ENCODE data around the gene ATP5ME. TPM values are rescaled to one million over a fixed set of nuclear protein-coding genes. Genes with fewer than 3 reads are reported as not detected.
A peak's percentile ranks its signal among the peaks of the same experiment; 100 is the strongest.

The ATP5ME gene
- total and polyA plus RNA-seq, 2 of the 13 experiments (the other 11 are each of a cell fraction or from before 2014, with no cell fraction given): 305 to 753 TPM

- TF ChIP-seq ZNF687 (CRISPR knock-in tag; IDR thresholded peaks at IDR 0.05): 0 out of 2 replicates have a peak, but pooled peaks have one; percentile 9
- no peak for TF ChIP-seq SRSF1 (optimal IDR thresholded peaks at IDR 0.05; ENCODE audit: low read depth, low read length)
- TF ChIP-seq PHB2 (IDR thresholded peaks at IDR 0.05; ENCODE audit: partially characterized antibody): no peak
These were observed 49.1 kb downstream of the ATP5ME start, which contains the start of gene PDE6B (continued) for GRCh38 chr4:624705-625590.

GRCh38 chr4:623914-624566, 50.0 kb downstream of the ATP5ME start:
- DNase-seq (ENCODE audit: low spot score) (no peak), FAIRE-seq (no peak), ATAC-seq (no peak)
- Histone ChIP-seq H3K4me2 (ENCODE audit: low read depth, low read length) (no peak overlapping the region), H3K4me3 (replicated peaks in 1 of 3; ENCODE audit: insufficient read depth in 1 of 3, low read depth in 2 of 3, low read length in 3 of 3) (no peak overlapping the region), H3K27me3 (ENCODE audit: control insufficient read depth in 1 of 2, insufficient read depth in 2 of 2, low read length in 2 of 2) (peaks cover 8 to 77% of the 10 kb centered on the region in 2 experiments; a peak in 4 of 5 replicates), H3K79me2 (ENCODE audit: insufficient read depth, low read length) (no peaks in the 10 kb centered on the region), H3K36me3 (replicated peaks in 1 of 2; ENCODE audit: control insufficient read depth in 1 of 2, insufficient read depth in 2 of 2, low read length in 2 of 2) (no peaks in the 10 kb centered on the region), H3K9ac (ENCODE audit: insufficient read depth, low read depth, low read length) (no peak overlapping the region), H4K20me1 (ENCODE audit: insufficient read depth, low read length) (no peaks in the 10 kb centered on the region), H3K9me3 (ENCODE audit: low read length) (no peaks in the 10 kb centered on the region), H3K27ac (ENCODE audit: extremely low read length, insufficient read depth, low read length) (no peak overlapping the region), H2AFZ (ENCODE audit: low read length) (no peak overlapping the region), H3K4me1 (ENCODE audit: insufficient read depth, low read length) (no peaks in the 10 kb centered on the region)
- intact Hi-C loops (cut with micrococcal nuclease; ENCODE audit: unreplicated experiment) (no loop called here), in situ Hi-C loops (cut with HindIII; ENCODE audit: extremely low pct_ligation_motif_present, low pct_unique_long_range_greater_than_20kb) (no loop called here)
- ChIA-PET POLR2A (interaction anchor here (0.7 kb wide), 1 partner anchor 159 kb away, joined by 3 read pairs; no protein-coding TSS in a partner anchor), CTCF (ENCODE audit: low intra/inter-chr PET ratio, low total read pairs) (no interaction called here)
- BruUV-seq (replicated peaks): no TSS peak
- WGBS (ENCODE audit: low lambda C conversion rate): 51% methylated on average over 17 of the region's 29 CpGs
- TF ChIP-seq MNT (IDR thresholded peaks at IDR 0.05) (peak; percentile 72), ZNF619 (CRISPR knock-in tag; IDR thresholded peaks at IDR 0.05) (no peak)

Measured in HepG2 (cell line).